Ascending aorta (tissue), 2 donors: ENCODE measurements around the gene GCAT. TPM values are rescaled to one million over a fixed set of nuclear protein-coding genes. Genes with fewer than 3 reads are reported as not detected.

Experiments
- DNase-seq, 2 donors: peaks; one replicate each; pipeline ENCODE4 v3.0.0-alpha.2; 2019; ENCODE audit warnings: low spot score in 2 of 2
- H3K27ac ChIP-seq, 2 donors: fragments of 200-600 bp; sonication (generic); one replicate each; pipeline ENCODE4 v1.5.1; 2016 to 2017; ENCODE audit warnings: mild to moderate bottlenecking in 1 of 2
- H3K27me3 ChIP-seq: fragments of 200-600 bp; sonication (generic); one replicate; pipeline ENCODE4 v1.5.1; 2017
- H3K36me3 ChIP-seq, 2 donors: fragments of 200-600 bp; sonication (generic); one replicate each; pipeline ENCODE4 v1.5.1; 2016
- H3K4me1 ChIP-seq, 2 donors: fragments of 200-600 bp; sonication (generic); one replicate each; pipeline ENCODE4 v1.5.1; 2016 to 2017; ENCODE audit warnings: mild to moderate bottlenecking in 1 of 2
- H3K4me3 ChIP-seq, 2 donors: fragments of 200-600 bp; sonication (generic); one replicate each; pipeline ENCODE4 v1.5.1; 2016 to 2017; ENCODE audit warnings: mild to moderate bottlenecking in 1 of 2
- H3K9me3 ChIP-seq, 2 donors: fragments of 200-600 bp; sonication (generic); one replicate each; pipeline ENCODE4 v1.5.1; 2016
- CTCF ChIP-seq, 3 experiments: fragments of 200-600 bp in 2 of 3; fragments of 450-650 bp in 1 of 3; sonication (generic) in 2 of 3; IDR thresholded peaks; one replicate each; pipeline ENCODE4 v1.5.1; 2016 to 2019; ENCODE audit warnings: antibody characterized with exemption in 3 of 3, mild to moderate bottlenecking in 1 of 3, moderate library complexity in 1 of 3
- intact Hi-C: fragments of 100-400 bp; cut with DNase I; formaldehyde crosslinking; loops from one replicate; pipeline ENCODE4 v1.15.1; 2023
- total RNA-seq: library from RNA; depleted of rRNA; stranded (reverse); fragments of >200 nt; gene quantifications from one replicate; pipeline ENCODE4 v1.1.0, GENCODE V29; 2016

Gene GCAT
- total RNA-seq, 1 donor from 2014 or later, result 4.5 TPM

- no peaks in the 10 kb centered on the region for H3K9me3 ChIP-seq
- peaks cover 8 to 15% of the 10 kb centered on the region in 2 donors for H3K4me1 ChIP-seq
- TF ChIP-seq CTCF (IDR thresholded peaks at IDR 0.05), result no peak
- H3K4me3 ChIP-seq, result peak overlapping the region; percentile 56 to 62
- no peak for DNase-seq
- H3K27ac ChIP-seq, result no peak overlapping the region
- H3K27me3 ChIP-seq, result no peaks in the 10 kb centered on the region
- H3K36me3 ChIP-seq, result no peaks in the 10 kb centered on the region
- intact Hi-C loops, result no loop called here
Observed at GRCh38 chr22:37819105-37819433, 11.3 kb downstream of the GCAT start.

GRCh38 chr22:37820350-37820749 is 12.6 kb downstream of the GCAT start:
- no peak for DNase-seq
- no peaks in the 10 kb centered on the region for H3K27me3 ChIP-seq
- no peak overlapping the region for H3K27ac ChIP-seq
- H3K4me3 ChIP-seq, result no peak overlapping the region
- no peak for TF ChIP-seq CTCF (IDR thresholded peaks at IDR 0.05)
- no peaks in the 10 kb centered on the region for H3K9me3 ChIP-seq
- intact Hi-C loops, result no loop called here
- H3K4me1 ChIP-seq, result peaks cover 11 to 15% of the 10 kb centered on the region in 2 donors
- H3K36me3 ChIP-seq, result no peaks in the 10 kb centered on the region

- Histone ChIP-seq H3K27ac (no peak overlapping the region), H3K27me3 (no peaks in the 10 kb centered on the region), H3K4me3 (no peak overlapping the region), H3K4me1 (peaks cover 11 to 17% of the 10 kb centered on the region in 2 donors), H3K36me3 (no peaks in the 10 kb centered on the region), H3K9me3 (no peaks in the 10 kb centered on the region)
- intact Hi-C loops, result no loop called here
- TF ChIP-seq CTCF (IDR thresholded peaks at IDR 0.05), result no peak
- DNase-seq, result no peak
Observed at GRCh38 chr22:37822079-37822833, 14.5 kb downstream of the GCAT start.

GRCh38 chr22:37823134-37823985 is 15.6 kb downstream of the GCAT start, which contains the start of gene GALR3:
Gene GALR3, plus strand, starts transcription at chr22:37823382. Its CDS starts 25 bp downstream, at chr22:37823407.
- intact Hi-C loops, result no loop called here
- Histone ChIP-seq H3K27me3 (no peaks in the 10 kb centered on the region), H3K27ac (no peak within 1 kb of the TSS), H3K4me3 (no peak within 1 kb of the TSS), H3K9me3 (no peaks in the 10 kb centered on the region), H3K4me1 (peaks cover 5 to 12% of the 10 kb centered on the region in 2 donors), H3K36me3 (no peaks in the 10 kb centered on the region)
- DNase-seq, result no peak
- TF ChIP-seq CTCF (IDR thresholded peaks at IDR 0.05), result no peak

GRCh38 chr22:37824674-37825641 is 17.2 kb downstream of the GCAT start:
- intact Hi-C loops, result no loop called here
- TF ChIP-seq CTCF (IDR thresholded peaks at IDR 0.05), result no peak
- H3K27me3 ChIP-seq, result no peaks in the 10 kb centered on the region
- H3K27ac ChIP-seq, result no peak overlapping the region
- no peaks in the 10 kb centered on the region for H3K9me3 ChIP-seq
- DNase-seq, result no peak
- peaks cover 0 to 11% of the 10 kb centered on the region in 2 donors for H3K36me3 ChIP-seq
- peak overlapping the region; percentile 40 to 56 for H3K4me3 ChIP-seq
- H3K4me1 ChIP-seq, result peaks cover 3 to 4% of the 10 kb centered on the region in 2 donors
